GDM1 (cell line): ENCODE results near the gene ADPRH.
"Not testable (repeated sequence)": the region's sequence is repeated elsewhere in the genome, so short reads cannot be mapped to it uniquely, and the experiment has no call there.

Experiments
- DNase-seq: peaks from one replicate; lab custom pipeline; 2025; lab: John Stamatoyannopoulos, UW

ADPRH gene

GRCh38 chr3:119579366-119580066, at the start of gene ADPRH:
ADPRH (plus strand) TSS chr3:119579492; CDS start chr3:119582170, 2,678 bp downstream.
- DNase-seq, result no peak

- no peak for DNase-seq
These were observed 49.4 kb upstream of the ADPRH start for GRCh38 chr3:119529883-119530282.

GRCh38 chr3:119530456-119530855, 48.8 kb upstream of the ADPRH start:
- no peak for DNase-seq

DNA sequence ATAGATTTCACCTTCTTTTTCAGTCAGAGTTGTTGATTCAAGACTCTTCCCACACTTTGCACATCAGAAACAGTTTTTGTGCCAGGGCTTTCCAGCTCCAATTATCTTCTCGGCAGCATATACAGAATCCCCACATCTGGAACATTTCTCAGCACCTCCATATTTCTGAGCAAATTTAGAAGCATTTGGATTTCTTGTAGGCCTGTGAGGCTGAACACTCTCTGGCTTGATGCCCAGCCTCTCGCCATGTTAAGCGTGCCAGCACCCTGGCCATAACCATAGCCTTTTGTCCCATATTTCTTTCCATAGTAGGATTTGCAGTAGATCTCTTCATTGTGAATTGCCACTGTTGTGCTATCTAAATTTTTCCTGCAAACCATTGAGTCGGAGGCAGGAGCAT, 48.1 kb upstream of the ADPRH start:
- no peak for DNase-seq

- no peak for DNase-seq
These were observed 45.0 kb upstream of the ADPRH start for GRCh38 chr3:119534296-119534695.

GRCh38 chr3:119536757-119537156, 42.5 kb upstream of the ADPRH start:
- no peak for DNase-seq

GRCh38 chr3:119538772-119539171, 40.5 kb upstream of the ADPRH start:
- DNase-seq, result no peak

- DNase-seq, result no peak
These were observed 37.7 kb upstream of the ADPRH start for GRCh38 chr3:119541547-119541946.

DNA sequence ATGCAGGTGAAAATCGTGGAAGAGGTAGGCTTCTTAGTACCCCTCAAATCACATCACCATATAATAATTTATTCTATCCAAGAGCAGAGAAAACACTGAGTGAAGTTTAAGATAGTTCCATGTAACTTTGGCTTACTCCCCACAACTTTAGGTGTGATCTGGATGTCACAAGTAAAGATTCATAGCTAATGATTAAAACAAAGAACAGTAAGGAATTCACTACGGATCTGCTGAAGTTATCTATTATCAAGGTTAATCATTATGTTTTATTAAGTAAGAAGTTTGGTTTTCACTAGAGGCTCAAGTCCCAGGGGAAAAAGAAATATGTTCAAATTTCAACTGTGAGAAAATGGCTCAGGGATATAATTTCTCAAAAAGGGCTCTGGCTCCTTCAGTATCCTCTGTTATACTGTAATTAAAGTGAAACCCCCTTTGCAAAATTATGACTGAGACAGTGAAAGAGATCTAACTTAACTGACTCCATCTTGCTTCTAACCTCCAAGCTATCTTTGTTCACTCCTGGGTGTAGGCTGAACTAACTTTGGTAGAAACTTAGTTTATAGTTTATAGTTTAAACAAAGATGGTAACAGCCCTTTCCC, 37.0 kb upstream of the ADPRH start:
- DNase-seq, result no peak

DNA sequence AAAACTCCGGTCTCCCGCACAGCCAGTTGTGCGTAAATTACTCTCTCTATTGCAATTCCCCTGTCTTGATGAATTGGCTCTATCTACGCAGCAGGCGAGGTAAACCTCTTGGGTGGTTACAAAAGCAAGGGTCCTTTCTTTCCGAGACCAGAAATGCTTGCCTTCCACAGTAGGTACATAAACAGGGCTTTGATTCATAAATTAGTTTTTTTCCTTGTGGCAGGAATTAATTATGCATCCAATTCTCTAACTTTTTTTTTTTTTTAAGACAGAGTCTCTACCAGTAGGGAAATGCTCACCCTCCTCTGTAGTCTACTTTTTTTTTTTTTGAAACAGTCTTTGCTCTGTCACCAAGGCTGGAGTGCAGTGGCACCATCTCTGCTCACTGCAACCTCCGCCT, 36.1 kb upstream of the ADPRH start:
- DNase-seq, result no peak

- no peak for DNase-seq
These were observed 32.1 kb upstream of the ADPRH start for GRCh38 chr3:119547227-119547626.

DNA sequence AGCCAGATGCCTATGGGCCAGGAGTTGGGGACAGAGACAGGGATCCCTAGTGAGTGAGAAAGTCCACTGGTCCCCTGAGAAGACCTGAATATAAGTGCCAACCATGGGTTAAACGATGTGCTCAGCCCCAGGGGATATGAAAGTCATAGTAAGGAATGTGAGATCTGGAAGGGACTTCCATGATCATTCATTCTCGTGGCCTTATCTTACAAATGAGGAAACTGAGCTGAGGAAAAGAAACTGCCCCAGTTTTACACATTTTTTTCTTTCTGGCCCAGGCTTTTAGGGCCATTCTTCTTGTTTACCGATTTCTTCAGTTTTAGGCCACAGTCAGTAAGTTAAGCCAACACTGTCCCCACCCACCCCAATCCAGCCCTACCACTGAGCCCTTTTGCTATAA, 31.0 kb upstream of the ADPRH start:
- no peak for DNase-seq

GRCh38 chr3:119550192-119550910, 28.9 kb upstream of the ADPRH start:
- DNase-seq, result no peak

GRCh38 chr3:119551598-119551997, 27.7 kb upstream of the ADPRH start:
- DNase-seq, result no peak

- not testable (repeated sequence) for DNase-seq
These were observed 26.4 kb upstream of the ADPRH start for GRCh38 chr3:119552928-119553327.

- no peak for DNase-seq
These were observed 25.4 kb upstream of the ADPRH start for GRCh38 chr3:119553823-119554415.

DNA sequence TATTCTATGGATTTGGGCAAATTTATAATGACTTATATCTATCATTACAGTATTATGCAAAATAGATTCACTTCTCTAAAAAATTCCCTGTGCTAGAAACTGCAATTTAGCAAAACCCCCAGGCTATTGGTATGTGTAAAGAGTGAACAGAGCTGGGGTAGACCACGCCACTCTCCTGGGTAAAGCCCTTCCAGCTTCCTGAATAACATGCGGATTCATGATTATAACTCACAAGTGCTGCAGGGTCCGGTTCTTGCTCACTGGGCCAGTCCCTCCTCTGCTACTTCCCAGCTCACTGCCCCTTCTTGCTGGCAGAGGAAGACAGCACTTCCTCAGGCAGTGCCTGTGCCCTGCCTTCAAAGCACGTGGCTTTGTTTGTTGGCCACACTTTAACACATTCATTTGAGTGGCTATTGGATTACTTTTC, 24.0 kb upstream of the ADPRH start:
- DNase-seq, result peak; percentile 9

- DNase-seq, result no peak
These were observed 23.4 kb upstream of the ADPRH start for GRCh38 chr3:119555929-119556328.

DNA sequence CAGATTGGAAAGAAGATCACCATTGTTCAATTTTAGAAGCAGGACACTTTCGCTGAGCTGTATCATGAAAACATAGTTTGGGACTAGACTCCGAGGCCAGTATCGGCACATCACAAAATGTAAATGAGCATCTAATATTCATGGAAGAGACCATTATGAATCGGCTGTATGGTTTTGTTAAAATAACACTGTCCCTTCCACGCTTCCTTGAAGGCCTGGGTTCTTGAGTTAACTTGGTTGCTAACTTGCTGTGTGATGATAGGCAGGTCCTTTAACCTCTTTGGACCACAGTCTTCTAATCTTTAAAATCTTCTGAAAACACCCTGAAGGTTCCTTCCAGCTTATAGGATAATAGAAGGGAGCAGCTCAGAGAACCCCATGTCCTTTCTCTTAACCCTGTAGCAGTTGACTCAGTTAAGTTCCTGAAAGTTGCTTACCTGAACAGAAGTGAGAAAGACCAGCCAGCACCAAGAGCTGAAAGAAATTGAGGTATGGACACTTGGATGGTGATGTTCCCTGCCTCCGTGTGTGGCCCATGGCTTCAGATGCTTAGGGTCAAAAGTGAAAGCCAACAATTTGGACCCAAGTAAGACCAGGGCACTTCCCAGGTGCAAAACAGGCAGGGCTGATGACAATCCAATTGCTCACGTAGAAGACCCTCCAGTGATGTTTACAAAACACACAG, 22.0 kb upstream of the ADPRH start:
- no peak for DNase-seq

GRCh38 chr3:119557877-119558269, 21.4 kb upstream of the ADPRH start:
- no peak for DNase-seq

DNA sequence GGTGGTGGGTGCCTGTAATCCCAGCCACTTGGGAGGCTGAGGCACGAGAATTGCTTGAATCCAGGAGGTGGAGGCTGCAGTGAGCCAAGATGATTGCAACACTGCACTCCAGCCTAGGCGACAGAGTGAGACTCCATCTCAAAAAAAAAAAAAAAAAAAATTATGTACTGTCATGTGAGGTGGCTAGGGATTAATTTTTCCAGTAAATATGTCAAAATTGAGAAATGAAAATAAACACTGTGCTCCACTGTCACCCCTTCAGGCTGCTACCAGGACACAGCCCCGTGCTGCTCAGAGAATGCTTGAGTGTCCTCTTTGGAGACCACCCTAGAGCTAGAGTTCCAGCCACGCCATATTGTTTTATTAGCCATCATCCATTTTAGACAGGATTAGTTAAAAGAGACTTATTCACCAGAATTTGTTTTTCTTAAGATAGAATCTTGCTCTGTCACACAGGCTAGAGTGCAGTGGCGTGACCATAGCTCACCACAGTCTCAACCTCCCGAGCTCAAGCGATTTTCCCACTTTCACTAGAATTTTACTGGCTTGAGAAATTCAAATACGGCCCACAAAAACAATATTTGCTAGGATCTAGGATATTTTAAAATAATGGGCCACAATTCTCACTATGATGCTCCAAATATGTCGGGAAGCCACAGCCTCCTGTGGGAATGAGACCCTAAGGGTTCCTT, 20.5 kb upstream of the ADPRH start:
- DNase-seq, result no peak
